Ovary (tissue), 10 donors: ENCODE data around the gene GHSR. TPM values are rescaled to one million over a fixed set of nuclear protein-coding genes. Genes with fewer than 3 reads are reported as not detected.
A peak's percentile ranks its signal among the peaks of the same experiment; 100 is the strongest.
"Not testable (repeated sequence)": the region's sequence is repeated elsewhere in the genome, so short reads cannot be mapped to it uniquely, and the experiment has no call there.

Experiments
- DNase-seq, 5 donors: peaks; one replicate each; pipeline ENCODE4 v3.0.0-alpha.2; 2019 to 2020
- H3K27ac ChIP-seq, 2 donors: fragments of 200-600 bp; one replicate each; pipeline versions ENCODE4 v1.5.1 to v1.8.0; 2019 to 2022
- H3K27me3 ChIP-seq: fragments of 200-600 bp; one replicate; pipeline ENCODE4 v1.8.0; 2022
- H3K36me3 ChIP-seq: fragments of 200-600 bp; sonication (generic); one replicate; pipeline ENCODE4 v1.5.1; 2019
- H3K4me1 ChIP-seq: one replicate; pipeline ENCODE4 v1.8.1; 2013; ENCODE audit warnings: mild to moderate bottlenecking, moderate library complexity; ENCODE audit not compliant: insufficient read depth
- H3K4me3 ChIP-seq: fragments of 200-600 bp; sonication (generic); one replicate; pipeline ENCODE4 v1.5.1; 2017
- H3K9me3 ChIP-seq, 2 donors: fragments of 200-600 bp in 1 of 2; sonication (generic) in 1 of 2; one replicate each; pipeline versions ENCODE4 v1.5.1 to v1.8.1; 2013 to 2019; ENCODE audit warnings: mild to moderate bottlenecking in 1 of 2, moderate library complexity in 1 of 2
- EP300 ChIP-seq: sonication (generic); formaldehyde crosslinking; IDR thresholded peaks from one replicate; pipeline ENCODE4 v1.6.1; 2017; ENCODE audit warnings: antibody characterized with exemption
- POLR2A ChIP-seq: fragments of 450-650 bp; IDR thresholded peaks from one replicate; pipeline ENCODE4 v1.6.1; 2017; ENCODE audit warnings: antibody characterized with exemption, mild to moderate bottlenecking, moderate library complexity
- WGBS, 3 donors: extraction: QIAGEN DNeasy Blood & Tissue Kit in 1 of 3; methylation state at CpG; one replicate each; pipeline versions ENCODE4 v1.1.5 to v1.1.7; 2013 to 2017; 5-methylcytosine and 5-hydroxymethylcytosine counted together
- intact Hi-C, 4 donors: fragments of 100-400 bp; cut with DNase I; formaldehyde crosslinking; loops; one replicate each; pipeline versions ENCODE4 v1.11.0 to v1.15.1; 2022 to 2023
- long read RNA-seq, 3 donors: library from polyadenylated mRNA in 2 of 3; unstranded in 2 of 3; transcript quantifications; one replicate each; pipeline ENCODE4 v2.0.0 and lab custom pipeline, GENCODE V29; 2021 to 2026
- polyA plus RNA-seq, 2 donors: library from polyadenylated mRNA; stranded (reverse); fragments of 200-250 nt in 1 of 2; fragments of 350-450 nt in 1 of 2; fragmentation: Illumina TruSeq in 1 of 2; extraction: RNeasy Lipid Tissue Mini Kit (QIAGEN cat#74804) in 1 of 2; gene quantifications; one replicate each; pipeline ENCODE4 v1.2.3, GENCODE V29; 2013 to 2014
- total RNA-seq, 7 donors: library from RNA; depleted of rRNA in 2 of 7; stranded (reverse); fragments of >200 nt in 2 of 7; fragmentation: NEBNext Ultra II Directional in 3 of 7; extraction: Animal tissue kit (Norgen Biotek cat#: 25700) in 3 of 7; gene quantifications; one replicate each; pipeline versions ENCODE4 v1.1.0 to v1.2.4, GENCODE V29; 2016 to 2023
- TF ChIP-seq, protein P1 (sequence below), 3 donors: fragments of 450-650 bp in 2 of 3; fragments of 200-600 bp in 1 of 3; IDR thresholded peaks; one replicate each; pipeline versions ENCODE4 v1.5.1 to v1.8.0; 2016 to 2022; ENCODE audit warnings: antibody characterized with exemption in 3 of 3, mild to moderate bottlenecking in 1 of 3
- donor health status: DM: no; HTN: no; CAD: no; lungs with moderate emphysema.
- donor health status: DM: no; HTN: no; CAD: no.
- donor health status: Bipolar disorder and iron deficiency.
- donor health status: DM: yes; HTN: yes; CAD: no.
- donor health status: DM: no; HTN: no; CAD: no.
- donor health status: DM: yes; HTN: yes; CAD: no.

GHSR gene, protein sequence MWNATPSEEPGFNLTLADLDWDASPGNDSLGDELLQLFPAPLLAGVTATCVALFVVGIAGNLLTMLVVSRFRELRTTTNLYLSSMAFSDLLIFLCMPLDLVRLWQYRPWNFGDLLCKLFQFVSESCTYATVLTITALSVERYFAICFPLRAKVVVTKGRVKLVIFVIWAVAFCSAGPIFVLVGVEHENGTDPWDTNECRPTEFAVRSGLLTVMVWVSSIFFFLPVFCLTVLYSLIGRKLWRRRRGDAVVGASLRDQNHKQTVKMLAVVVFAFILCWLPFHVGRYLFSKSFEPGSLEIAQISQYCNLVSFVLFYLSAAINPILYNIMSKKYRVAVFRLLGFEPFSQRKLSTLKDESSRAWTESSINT
- total RNA-seq (not detected), polyA plus RNA-seq (not detected)
- long read RNA-seq, donor 1, result 0 reads
- long read RNA-seq, donor 2, result 0 reads
- long read RNA-seq, donor 3, result 0 reads

DNA sequence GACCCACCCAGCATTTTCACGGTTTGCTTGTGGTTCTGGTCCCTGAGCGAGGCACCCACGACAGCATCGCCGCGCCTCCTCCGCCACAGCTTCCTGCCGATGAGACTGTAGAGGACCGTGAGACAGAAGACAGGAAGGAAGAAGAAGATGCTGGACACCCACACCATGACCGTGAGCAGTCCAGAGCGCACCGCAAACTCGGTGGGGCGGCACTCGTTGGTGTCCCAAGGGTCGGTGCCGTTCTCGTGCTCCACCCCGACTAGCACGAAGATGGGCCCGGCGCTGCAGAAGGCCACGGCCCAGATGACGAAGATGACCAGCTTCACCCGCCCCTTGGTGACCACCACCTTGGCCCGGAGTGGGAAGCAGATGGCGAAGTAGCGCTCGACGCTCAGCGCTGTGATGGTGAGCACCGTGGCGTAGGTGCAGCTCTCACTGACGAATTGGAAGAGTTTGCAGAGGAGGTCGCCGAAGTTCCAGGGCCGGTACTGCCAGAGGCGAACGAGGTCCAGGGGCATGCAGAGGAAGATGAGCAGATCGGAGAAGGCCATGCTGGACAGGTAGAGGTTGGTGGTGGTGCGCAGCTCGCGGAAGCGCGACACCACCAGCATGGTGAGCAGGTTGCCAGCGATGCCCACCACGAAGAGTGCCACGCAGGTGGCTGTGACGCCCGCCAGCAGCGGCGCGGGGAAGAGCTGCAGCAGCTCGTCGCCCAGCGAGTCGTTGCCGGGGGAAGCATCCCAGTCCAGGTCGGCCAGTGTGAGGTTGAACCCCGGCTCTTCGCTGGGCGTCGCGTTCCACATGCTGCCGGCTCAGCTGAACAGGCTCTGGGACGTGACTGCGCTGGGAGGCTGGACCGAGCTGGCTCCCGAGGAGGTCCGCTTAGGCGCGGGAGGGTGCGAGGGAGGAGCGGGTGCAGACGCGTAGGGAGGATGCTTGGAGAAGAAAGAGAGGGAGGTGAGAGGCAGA lies at the start of gene GHSR:
TSS of gene GHSR (minus strand) at position 846 of the 969 bp plus-strand sequence. CDS start at position 803, 43 bp downstream.
- H3K36me3 ChIP-seq, result no peaks in the 10 kb centered on the region
- WGBS, 3 donors, result 6 to 8% (median 7%) methylated on average over 72 to 76 of the region's 76 CpGs
- no peaks in the 10 kb centered on the region for H3K27me3 ChIP-seq
- no peak for DNase-seq
- intact Hi-C loops, result no loop called here
- no peak for TF ChIP-seq POLR2A
- no peak for TF ChIP-seq EP300
- TF ChIP-seq, protein P1, sequence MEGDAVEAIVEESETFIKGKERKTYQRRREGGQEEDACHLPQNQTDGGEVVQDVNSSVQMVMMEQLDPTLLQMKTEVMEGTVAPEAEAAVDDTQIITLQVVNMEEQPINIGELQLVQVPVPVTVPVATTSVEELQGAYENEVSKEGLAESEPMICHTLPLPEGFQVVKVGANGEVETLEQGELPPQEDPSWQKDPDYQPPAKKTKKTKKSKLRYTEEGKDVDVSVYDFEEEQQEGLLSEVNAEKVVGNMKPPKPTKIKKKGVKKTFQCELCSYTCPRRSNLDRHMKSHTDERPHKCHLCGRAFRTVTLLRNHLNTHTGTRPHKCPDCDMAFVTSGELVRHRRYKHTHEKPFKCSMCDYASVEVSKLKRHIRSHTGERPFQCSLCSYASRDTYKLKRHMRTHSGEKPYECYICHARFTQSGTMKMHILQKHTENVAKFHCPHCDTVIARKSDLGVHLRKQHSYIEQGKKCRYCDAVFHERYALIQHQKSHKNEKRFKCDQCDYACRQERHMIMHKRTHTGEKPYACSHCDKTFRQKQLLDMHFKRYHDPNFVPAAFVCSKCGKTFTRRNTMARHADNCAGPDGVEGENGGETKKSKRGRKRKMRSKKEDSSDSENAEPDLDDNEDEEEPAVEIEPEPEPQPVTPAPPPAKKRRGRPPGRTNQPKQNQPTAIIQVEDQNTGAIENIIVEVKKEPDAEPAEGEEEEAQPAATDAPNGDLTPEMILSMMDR (IDR thresholded peaks at IDR 0.05), result no peak
- peaks cover 2% of the 10 kb centered on the region for H3K4me1 ChIP-seq
- no peak within 1 kb of the TSS for H3K27ac ChIP-seq
- no peaks in the 10 kb centered on the region for H3K9me3 ChIP-seq
- no peak within 1 kb of the TSS for H3K4me3 ChIP-seq

DNA sequence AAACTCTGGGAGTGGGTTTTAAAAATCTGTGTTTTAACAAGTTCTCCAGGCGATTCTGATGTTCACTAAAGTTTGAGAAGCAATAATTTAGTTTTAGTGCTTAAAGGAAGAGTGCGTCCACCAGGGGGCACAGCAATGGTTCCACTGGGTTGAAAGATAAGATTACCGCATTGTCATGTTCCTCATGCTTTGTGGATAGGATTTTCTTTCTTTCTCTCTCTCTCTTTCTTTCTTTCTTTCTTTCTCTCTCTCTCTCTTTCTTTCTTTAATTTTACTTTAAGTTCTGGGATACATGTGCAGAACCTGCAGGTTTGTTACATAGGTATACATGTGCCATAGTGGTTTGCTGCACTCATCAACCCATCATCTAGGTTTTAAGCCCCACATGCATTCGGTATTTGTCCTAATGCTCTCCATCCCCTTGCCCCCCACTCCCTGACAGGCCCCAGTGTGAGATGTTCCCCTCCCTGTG lies 42.0 kb upstream of the GHSR start:
- not testable (repeated sequence) for H3K36me3 ChIP-seq, H3K27me3 ChIP-seq, H3K4me1 ChIP-seq, H3K9me3 ChIP-seq, H3K4me3 ChIP-seq, H3K27ac ChIP-seq
- TF ChIP-seq, protein P1 (IDR thresholded peaks at IDR 0.05), result peak; percentile 45 to 78 (median 73)
- WGBS, 3 donors, result 18 to 26% (median 18%) methylated on average over 4 of the region's 4 CpGs
- intact Hi-C loops, result loop anchor here in 2 of 4 donors (10.0 kb wide), 1 partner anchor 105 kb away; no protein-coding TSS in a partner anchor
- DNase-seq, result peak; percentile 72 to 89 (median 86)

DNA sequence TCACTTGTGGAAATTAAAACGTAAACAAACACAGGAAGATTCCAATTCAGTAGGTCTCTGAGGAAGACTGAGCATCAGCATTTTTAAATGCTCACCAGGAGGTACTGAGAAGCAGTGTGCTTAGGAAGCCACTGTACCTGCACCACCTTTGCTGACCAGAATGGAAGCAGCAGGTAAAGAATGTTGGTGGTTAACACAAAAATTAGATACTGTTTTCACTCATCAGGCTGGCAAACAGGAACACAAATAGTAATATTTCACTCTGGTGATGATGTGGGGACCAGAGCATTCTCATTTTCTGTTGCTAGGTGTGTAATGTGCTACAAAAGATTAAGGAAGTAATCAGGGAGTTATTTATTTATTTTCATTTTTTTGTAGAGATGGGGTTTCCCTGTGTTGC lies 29.9 kb upstream of the GHSR start:
- no peaks in the 10 kb centered on the region for H3K9me3 ChIP-seq
- 27 to 59% (median 36%) methylated on average over 1 of the region's 1 CpG for whole genome bisulfite sequencing, 3 donors
- TF ChIP-seq EP300, result no peak
- no peak for TF ChIP-seq POLR2A
- TF ChIP-seq, protein P1 (IDR thresholded peaks at IDR 0.05), result no peak
- no peaks in the 10 kb centered on the region for H3K36me3 ChIP-seq
- H3K27ac ChIP-seq, result no peak overlapping the region
- no peaks in the 10 kb centered on the region for H3K27me3 ChIP-seq
- no peak for DNase-seq
- H3K4me1 ChIP-seq, result no peaks in the 10 kb centered on the region
- H3K4me3 ChIP-seq, result no peak overlapping the region
- intact Hi-C loops, result no loop called here

DNA sequence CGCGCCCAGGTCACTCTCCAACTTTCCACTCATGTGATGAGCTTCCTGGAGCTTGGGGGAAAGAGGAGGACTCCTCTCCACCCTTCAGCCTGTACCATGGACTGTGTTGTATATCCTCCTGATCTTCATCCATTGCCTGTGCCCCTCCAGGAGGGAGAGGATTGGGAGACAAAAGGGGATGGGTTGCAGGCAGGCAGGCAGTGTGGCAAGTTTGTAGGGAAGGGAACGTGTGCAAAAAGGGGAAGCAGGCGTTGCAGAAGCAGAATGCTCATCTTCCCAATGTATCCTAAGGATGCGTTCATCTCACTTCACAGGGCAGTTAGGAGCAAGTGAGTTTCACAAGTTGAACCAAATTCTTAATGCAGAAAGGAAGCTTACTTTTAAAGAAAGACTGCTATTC lies 28.1 kb upstream of the GHSR start:
- Histone ChIP-seq H3K4me1 (no peaks in the 10 kb centered on the region), H3K36me3 (no peaks in the 10 kb centered on the region), H3K27me3 (no peaks in the 10 kb centered on the region), H3K9me3 (no peaks in the 10 kb centered on the region), H3K4me3 (no peak overlapping the region), H3K27ac (no peak overlapping the region)
- 77 to 83% (median 81%) methylated on average over 5 of the region's 5 CpGs for WGBS, 3 donors
- intact Hi-C loops, result no loop called here
- DNase-seq, result no peak
- no peak for TF ChIP-seq EP300
- TF ChIP-seq, protein P1 (IDR thresholded peaks at IDR 0.05), result no peak
- no peak for TF ChIP-seq POLR2A
